Measurements from ENCODE around the gene CCDC92B. TPM values are rescaled to one million over a fixed set of nuclear protein-coding genes. Genes with fewer than 3 reads are reported as not detected.
"Not testable (repeated sequence)": the region's sequence is repeated elsewhere in the genome, so short reads cannot be mapped to it uniquely, and the experiment has no call there.

CCDC92B gene
- total and polyA plus RNA-seq, 4 experiments from 2014 or later = 0.32 to 0.47 TPM; not detected in 2

DNA sequence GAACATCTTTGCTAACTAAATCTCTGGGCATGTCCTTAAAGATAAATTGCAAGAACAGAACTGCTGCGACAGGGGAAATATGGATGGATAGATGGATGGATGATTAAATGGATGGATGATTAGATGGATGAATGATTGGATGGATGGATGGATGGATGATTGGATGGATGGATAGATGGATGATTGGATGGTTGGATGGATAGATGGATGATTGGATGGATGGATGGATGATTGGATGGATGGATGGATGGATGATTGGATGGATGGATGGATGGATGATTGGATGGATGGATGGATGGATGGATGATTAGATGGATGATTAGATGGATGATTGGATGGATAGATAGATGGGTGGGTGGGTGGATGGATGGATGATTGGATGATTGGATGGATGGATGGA is 70.2 kb downstream of the CCDC92B start:
- H3K27ac ChIP-seq (ENCODE audit: low read depth, low read length); H3K4me3 Mint-ChIP-seq; H3K27me3 ChIP-seq (ENCODE audit: insufficient read depth, low read length); POLR2A ChIA-PET (ENCODE audit: partially characterized antibody); DNase-seq; H3K9me3 Mint-ChIP-seq; H3K9me3 ChIP-seq (ENCODE audit: control insufficient read depth in 1 of 2, low read length in 2 of 2); H3K4me1 Mint-ChIP-seq; H3K4me3 ChIP-seq (ENCODE audit: low read length in 2 of 2); intact Hi-C loops (cut with micrococcal nuclease); H3K27me3 Mint-ChIP-seq; CTCF ChIA-PET (ENCODE audit: partially characterized antibody); H3K4me1 ChIP-seq (ENCODE audit: insufficient read depth, low read length): not testable (repeated sequence)
- H3K36me3 ChIP-seq (ENCODE audit: insufficient read depth, low read length) = peaks cover 60% of the 10 kb centered on the region
- Mint-ChIP-seq H3K36me3 (peaks cover 48 to 67% of the 10 kb centered on the region in 2 donors), H3K27ac (peak overlapping the region in 4 of 7 donors; percentile 3 to 47 (median 30))

Small RNAs within 50 kb of the gene (microRNA-seq; reads per million reads assigned to microRNA genes)
- gene MIR1253 (ENCODE audit: borderline microRNAs expressed, borderline number of aligned reads, borderline replicate concordance) (not detected), gene MIR6776 (ENCODE audit: borderline microRNAs expressed, borderline number of aligned reads, borderline replicate concordance) (not detected)

Other genes starting within 250 kb of the CCDC92B start
- gene METTL16, start 237.8 kb downstream of the CCDC92B start, total RNA-seq = 10 to 100 TPM; 50.1 to 51.8 TPM
- gene METTL16, start 237.8 kb downstream of the CCDC92B start, polyA plus RNA-seq = 10 to 100 TPM in 1 of 2 donors, 1 to 10 TPM in 1; 7.5 to 28.9 TPM
- gene PAFAH1B1, start 156.0 kb downstream of the CCDC92B start, total RNA-seq = 100 to 1,000 TPM; 152 to 153 TPM
- gene PAFAH1B1, start 156.0 kb downstream of the CCDC92B start, polyA plus RNA-seq = 10 to 100 TPM; 18.1 to 23.3 TPM
- 10 to 100 TPM; 43.5 to 44.1 TPM for gene CLUH, start 37.9 kb downstream of the CCDC92B start, total RNA-seq
- gene CLUH, start 37.9 kb downstream of the CCDC92B start, polyA plus RNA-seq = 10 to 100 TPM in 1 of 2 donors, 1 to 10 TPM in 1; 5.5 to 14.7 TPM
- gene RAP1GAP2, start 46.8 kb upstream of the CCDC92B start, total RNA-seq = 1 to 10 TPM; 9.0 to 9.9 TPM
- 1 to 10 TPM in 1 of 2 donors, under 1 TPM in 1; 0.38 to 7.1 TPM for gene RAP1GAP2, start 46.8 kb upstream of the CCDC92B start, polyA plus RNA-seq